ENCODE data around the gene ABCC6.
"Not testable (repeated sequence)": the region's sequence is repeated elsewhere in the genome, so short reads cannot be mapped to it uniquely, and the experiment has no call there.

Gene ABCC6

DNA sequence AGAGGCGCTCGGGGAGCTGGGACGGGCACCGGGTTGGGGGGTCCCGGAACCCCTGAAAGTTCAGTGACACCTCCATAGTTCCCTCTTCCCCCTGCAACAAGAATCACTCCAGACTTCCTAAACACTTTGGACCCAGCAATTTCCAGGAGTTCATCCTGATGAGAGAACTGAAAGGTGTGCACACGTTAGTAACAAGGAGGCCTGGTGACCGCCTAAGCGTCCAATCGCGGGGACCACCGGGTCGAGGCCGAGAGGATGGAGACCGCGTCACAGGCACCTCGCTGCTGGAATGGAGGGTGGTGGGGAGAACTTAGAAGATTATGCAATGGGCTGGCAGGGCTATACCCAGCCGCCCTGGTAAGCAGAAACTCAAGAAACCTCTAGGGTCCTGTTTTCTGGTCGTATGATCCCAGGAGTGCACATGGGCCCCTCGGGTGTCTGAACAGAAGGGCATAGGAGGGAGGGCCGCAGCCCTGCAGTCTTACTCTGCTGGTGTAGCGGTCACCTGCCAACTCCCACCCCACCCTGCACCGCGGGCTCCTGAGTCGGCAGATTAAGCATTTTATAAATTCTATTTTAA, 458 bp upstream of the ABCC6 start:
- DNase-seq = not testable (repeated sequence)

DNA sequence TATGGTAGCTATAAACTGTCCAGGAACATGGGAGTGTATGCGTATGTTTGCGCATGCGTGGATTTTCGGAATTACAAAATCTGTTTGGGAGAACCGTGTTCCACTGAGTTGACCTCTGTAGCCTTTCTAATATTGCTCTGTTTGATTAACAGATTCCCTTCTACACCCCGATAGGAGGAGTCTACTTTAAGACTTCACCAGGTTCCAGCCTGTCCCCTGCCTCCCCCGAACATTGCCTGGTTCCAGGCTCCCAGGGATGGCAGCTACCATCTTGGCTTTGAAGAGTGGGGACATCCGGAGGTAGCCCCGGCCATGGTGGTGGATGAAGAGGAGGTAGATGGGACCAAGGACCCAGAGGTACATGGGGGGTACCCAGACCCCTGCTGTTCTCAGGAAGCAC, 1.9 kb downstream of the ABCC6 start:
- DNase-seq = not testable (repeated sequence)

GRCh38 chr16:16220449-16220848, 2.8 kb downstream of the ABCC6 start:
- DNase-seq = not testable (repeated sequence)

GRCh38 chr16:16218787-16219186, 4.5 kb downstream of the ABCC6 start:
- not testable (repeated sequence) for DNase-seq

GRCh38 chr16:16218349-16218748, 4.9 kb downstream of the ABCC6 start:
- DNase-seq = not testable (repeated sequence)

GRCh38 chr16:16213863-16214293, 9.4 kb downstream of the ABCC6 start:
- DNase-seq = not testable (repeated sequence)

GRCh38 chr16:16211404-16211803, 11.9 kb downstream of the ABCC6 start:
- DNase-seq = not testable (repeated sequence)

GRCh38 chr16:16208461-16208860, 14.8 kb downstream of the ABCC6 start:
- DNase-seq = not testable (repeated sequence)

GRCh38 chr16:16207787-16208334, 15.4 kb downstream of the ABCC6 start:
- DNase-seq = not testable (repeated sequence)

DNA sequence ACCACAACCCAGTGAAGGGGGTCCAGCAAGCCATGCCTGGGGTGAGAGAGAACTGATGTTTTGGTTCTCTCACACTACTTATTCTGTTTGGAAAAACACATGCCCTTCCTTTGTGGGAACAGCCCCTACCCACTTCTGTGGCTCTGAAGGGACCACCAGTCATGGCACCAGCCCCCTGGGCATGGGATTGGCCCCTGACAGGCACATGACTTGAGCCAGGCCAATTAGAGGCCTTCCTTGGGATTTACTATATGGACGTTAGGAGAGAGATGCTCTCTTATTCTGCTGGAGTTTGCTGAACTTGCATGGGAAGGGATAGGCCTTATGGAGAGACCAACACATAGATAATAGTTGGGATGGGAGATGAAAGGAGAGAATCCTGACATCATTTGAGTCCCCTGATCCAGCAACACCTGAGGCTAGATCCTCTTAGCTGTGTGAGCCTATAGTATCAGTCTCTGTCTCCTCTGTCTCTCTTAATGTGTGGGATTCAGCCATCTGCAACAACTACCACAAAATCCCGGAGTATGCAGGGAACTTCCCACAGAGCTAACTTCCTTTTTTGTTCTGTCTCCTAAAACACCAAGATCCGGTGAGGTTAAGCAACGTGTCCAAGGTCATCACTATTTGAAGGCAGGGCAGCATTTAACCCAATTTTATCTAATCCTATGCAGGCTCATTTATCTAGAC, 16.1 kb downstream of the ABCC6 start:
- not testable (repeated sequence) for DNase-seq

DNA sequence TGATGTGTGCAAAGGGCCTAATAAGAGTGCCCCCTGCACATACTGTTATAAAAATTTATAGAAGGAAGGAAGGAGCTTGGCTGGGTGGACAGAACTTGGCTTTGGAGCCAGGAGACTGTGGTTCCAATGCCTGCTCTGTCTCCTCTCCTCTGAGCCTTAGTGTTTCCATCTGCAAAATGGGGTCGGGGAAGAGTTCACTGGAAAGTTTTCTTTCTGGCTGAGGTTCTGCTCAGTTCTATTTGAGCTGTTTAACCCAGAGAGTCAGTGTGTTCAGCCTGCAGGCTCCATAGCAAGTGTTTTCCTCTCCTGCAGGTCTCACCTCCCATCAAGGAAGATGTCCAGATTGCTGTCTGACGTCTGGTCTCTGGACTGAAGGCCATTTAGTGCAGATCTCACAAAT, 17.4 kb downstream of the ABCC6 start:
- DNase-seq = not testable (repeated sequence)

DNA sequence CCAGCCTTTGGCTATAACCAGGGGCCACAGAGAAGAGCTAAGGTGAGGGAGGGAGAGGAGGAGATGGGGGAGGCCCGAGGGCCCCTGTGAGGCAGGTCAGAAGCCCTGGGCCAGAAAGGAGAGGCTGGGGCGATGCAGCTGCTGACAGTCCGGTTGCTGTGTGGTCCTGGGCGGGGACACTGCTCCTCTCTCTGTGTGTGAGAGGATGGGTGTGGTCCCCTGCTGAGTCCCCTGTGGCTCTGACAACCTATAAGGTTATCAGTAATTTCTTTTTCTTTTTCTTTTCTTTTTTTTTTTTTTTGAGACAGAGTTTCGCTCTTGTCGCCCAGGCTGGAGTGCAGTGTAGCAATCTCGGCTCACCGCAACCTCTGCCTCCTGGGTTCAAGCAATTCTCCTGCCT, 18.7 kb downstream of the ABCC6 start:
- DNase-seq = not testable (repeated sequence)

DNA sequence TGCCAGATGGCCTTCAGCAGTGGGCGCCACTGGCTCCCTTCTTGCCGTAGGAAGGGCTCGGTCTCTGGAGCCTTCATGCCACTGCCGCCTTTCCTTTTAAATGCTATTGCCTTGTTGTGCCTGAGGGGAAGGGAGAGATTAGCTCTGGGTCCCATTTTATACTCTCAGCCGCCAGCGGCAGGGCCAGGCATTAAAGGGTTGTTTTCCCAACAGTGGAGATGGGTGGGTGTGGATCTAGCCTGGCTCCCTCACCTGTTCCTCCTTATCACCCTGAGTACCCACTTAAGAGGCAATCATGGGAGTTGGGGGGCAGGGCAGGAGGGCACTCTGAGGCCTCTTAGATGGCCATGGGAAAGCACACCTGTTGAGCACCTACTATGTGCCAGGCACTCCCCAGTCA, 19.8 kb downstream of the ABCC6 start:
- DNase-seq = not testable (repeated sequence)

GRCh38 chr16:16202400-16203143, 20.7 kb downstream of the ABCC6 start:
- DNase-seq = peak in 3 of 51 donors; percentile 3 to 14 (median 7)

DNA sequence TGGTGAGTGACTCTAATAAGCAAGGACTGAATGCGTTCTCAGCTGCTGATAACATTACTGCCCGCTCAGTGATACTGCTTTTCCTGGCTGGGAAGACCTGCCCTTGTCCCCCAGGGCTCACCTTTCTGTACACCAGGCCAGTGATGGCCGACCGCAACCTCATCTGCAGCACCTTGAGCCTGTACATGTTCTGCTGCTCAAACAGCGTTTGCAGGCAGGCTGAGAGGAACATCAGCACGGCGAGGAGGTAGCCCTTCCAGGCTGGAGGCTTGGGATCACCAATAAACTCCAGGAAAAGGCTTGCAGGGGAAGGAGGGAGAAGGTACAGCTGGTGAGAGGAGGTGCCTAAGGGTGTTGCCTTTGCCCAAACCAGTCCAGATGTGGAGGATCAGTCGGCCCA, 21.4 kb downstream of the ABCC6 start:
- DNase-seq = not testable (repeated sequence)

DNA sequence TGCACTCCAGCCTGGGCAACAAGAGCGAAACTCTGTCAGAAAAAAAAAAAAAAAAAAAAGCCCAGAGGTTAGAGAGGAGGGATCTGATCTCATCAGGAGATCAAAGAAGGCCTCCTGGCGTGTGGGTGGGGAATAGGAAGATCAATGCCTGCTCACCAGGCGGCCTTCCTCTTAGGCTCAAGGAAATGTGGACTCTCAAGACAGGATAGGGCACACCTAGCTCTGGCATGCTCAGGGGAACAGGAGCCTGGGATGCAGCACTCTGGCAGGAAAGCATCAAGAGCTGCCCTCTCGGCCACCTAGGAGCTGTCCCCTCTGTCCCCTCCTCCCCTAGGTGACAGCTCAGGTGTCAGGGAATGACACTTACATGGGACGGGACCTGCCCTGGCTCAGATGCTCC, 22.9 kb downstream of the ABCC6 start:
- DNase-seq = not testable (repeated sequence)

GRCh38 chr16:16199428-16199827, 23.9 kb downstream of the ABCC6 start:
- DNase-seq = peak in 1 of 51 donors; percentile 7

GRCh38 chr16:16197966-16198365, 25.3 kb downstream of the ABCC6 start:
- no peak for DNase-seq

DNA sequence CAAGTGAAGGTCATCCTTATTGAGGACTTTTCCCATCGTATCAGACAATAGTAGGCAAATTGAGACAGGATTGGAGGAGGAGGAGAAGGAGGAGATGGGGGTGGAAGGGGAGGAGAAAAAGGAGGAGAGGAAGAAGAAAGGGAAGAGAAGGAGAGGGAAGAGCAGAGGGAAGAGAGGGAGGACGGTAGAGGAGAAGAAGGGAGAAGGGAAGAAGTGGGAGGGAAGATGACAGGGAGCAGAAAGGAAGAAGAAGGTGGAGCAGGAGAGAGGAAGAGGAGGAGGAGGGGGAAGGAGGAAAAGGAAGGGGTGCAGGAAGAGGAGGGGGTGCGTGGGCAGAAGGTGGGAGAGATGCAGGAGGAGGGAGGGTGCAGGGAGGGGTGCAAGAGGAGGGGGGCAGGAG, 26.0 kb downstream of the ABCC6 start:
- no peak for DNase-seq

- DNase-seq = no peak
These were observed 27.2 kb downstream of the ABCC6 start for GRCh38 chr16:16196099-16196498.

- no peak for DNase-seq
These were observed 31.7 kb downstream of the ABCC6 start for GRCh38 chr16:16191493-16192167.

- DNase-seq = not testable (repeated sequence)
These were observed 32.3 kb downstream of the ABCC6 start for GRCh38 chr16:16190966-16191365.

Measured in hypothalamus (tissue), 51 donors.